ENCODE data around the gene PRDM7. TPM values are rescaled to one million over a fixed set of nuclear protein-coding genes. Genes with fewer than 3 reads are reported as not detected.

The PRDM7 gene
- total and polyA plus RNA-seq, 9 of the 15 experiments (the other 6 are each of a cell fraction or from before 2014, with no cell fraction given) = not detected

- POLR2A ChIA-PET = no interaction called here
- ATAC-seq = no peak
- no peak for DNase-seq (ENCODE audit: extremely low read depth in 1 of 4, low spot score in 3 of 4)
- Histone ChIP-seq H4K20me1 (replicated peaks; ENCODE audit: control insufficient read depth, insufficient read depth, low read length) (peaks cover 14% of the 10 kb centered on the region), H3K4me2 (ENCODE audit: insufficient read depth, low read length) (no peak overlapping the region), H3K79me2 (ENCODE audit: control insufficient read depth, insufficient read depth, low read length) (peaks cover 8% of the 10 kb centered on the region), H3K9ac (ENCODE audit: insufficient read depth in 1 of 2, low read depth in 2 of 2, low read length in 2 of 2) (0 out of 4 replicates have a peak overlapping the region, but pooled peaks of 1 of the 2 experiments have one; percentile 33), H3K36me3 (ENCODE audit: control insufficient read depth, insufficient read depth, low read length) (peaks cover 28% of the 10 kb centered on the region; the same call in 2 of the 3 replicates), H3K9me1 (ENCODE audit: control insufficient read depth, insufficient read depth, low read length) (peaks cover 5% of the 10 kb centered on the region), H3K4me3 (no peak overlapping the region), H3K27ac (ENCODE audit: extremely low read depth, low read depth, low read length) (no peak overlapping the region), H2AFZ (ENCODE audit: low read depth, low read length) (no peak overlapping the region), H3K4me1 (replicated peaks in 1 of 2; ENCODE audit: control insufficient read depth in 2 of 2, insufficient read depth in 2 of 2, low read length in 2 of 2) (peaks cover 8 to 11% of the 10 kb centered on the region in 2 experiments; a peak in 3 of 5 replicates), H3K9me3 (replicated peaks; ENCODE audit: control insufficient read depth, insufficient read depth, low read depth, low read length) (no peaks in the 10 kb centered on the region), H3K27me3 (ENCODE audit: control insufficient read depth in 2 of 2, insufficient read depth in 2 of 2, low read length in 2 of 2) (no peaks in the 10 kb centered on the region; a peak in 1 of 5 replicates)
- in situ Hi-C loops (cut with MboI) (no loop called here), intact Hi-C loops (cut with micrococcal nuclease) (no loop called here)
- 89% methylated on average over 12 of the region's 17 CpGs for WGBS (ENCODE audit: insufficient coverage, low coverage, missing lambda C conversion rate)
- CTCF ChIA-PET (ENCODE audit: low intra/inter-chr PET ratio) = no interaction called here
- no peak for TF ChIP-seq EGR1 (conservative IDR thresholded peaks at IDR 0.05)
- no peak for TF ChIP-seq BRCA1 (IDR thresholded peaks at IDR 0.05)
- TF ChIP-seq BRCA1 (CRISPR knock-in tag; IDR thresholded peaks at IDR 0.05) = no peak
- no peak for TF ChIP-seq ZNF778 (CRISPR knock-in tag; IDR thresholded peaks at IDR 0.05)
- no peak for TF ChIP-seq GABPB1 (CRISPR knock-in tag; IDR thresholded peaks at IDR 0.05)
- TF ChIP-seq ZNF764 (CRISPR knock-in tag; IDR thresholded peaks at IDR 0.05; ENCODE audit: low read depth) = no peak
- TF ChIP-seq ETV1 (tag; conservative IDR thresholded peaks at IDR 0.05; ENCODE audit: low read depth) = no peak
- no peak for TF ChIP-seq ZNF316 (IDR thresholded peaks at IDR 0.05)
- TF ChIP-seq KDM1A (IDR thresholded peaks at IDR 0.05) = no peak
- no peak for TF ChIP-seq NFRKB (IDR thresholded peaks at IDR 0.05; ENCODE audit: low read depth)
- no peak for TF ChIP-seq MXD1 (CRISPR knock-in tag; IDR thresholded peaks at IDR 0.05; ENCODE audit: borderline replicate concordance, poor library complexity, severe bottlenecking)
- TF ChIP-seq THAP12 (CRISPR knock-in tag; IDR thresholded peaks at IDR 0.05) = no peak
- TF ChIP-seq ZNF217 (CRISPR knock-in tag; IDR thresholded peaks at IDR 0.05) = no peak
- TF ChIP-seq ILF3 (IDR thresholded peaks at IDR 0.05; ENCODE audit: borderline replicate concordance) = no peak
- no peak for TF ChIP-seq KAT7 (CRISPR knock-in tag; IDR thresholded peaks at IDR 0.05; ENCODE audit: borderline replicate concordance)
- TF ChIP-seq L3MBTL2 (IDR thresholded peaks at IDR 0.05) = no peak
- no peak for TF ChIP-seq CHD4 (IDR thresholded peaks at IDR 0.05; ENCODE audit: insufficient read depth, insufficient replicate concordance, low read depth, low read length, poor library complexity, severe bottlenecking)
- no peak for TF ChIP-seq ZKSCAN3 (CRISPR knock-in tag; IDR thresholded peaks at IDR 0.05)
- TF ChIP-seq ZC3H4 (CRISPR knock-in tag; IDR thresholded peaks at IDR 0.05; ENCODE audit: borderline replicate concordance) = no peak
- no peak for TF ChIP-seq ZBTB2 (IDR thresholded peaks at IDR 0.05)
- FAIRE-seq = no peak
- BruUV-seq (replicated peaks) = no TSS peak
These were observed 49.5 kb downstream of the PRDM7 start for GRCh38 chr16:90027611-90028010.

Data from K562 (cell line).